Large intestine (tissue), 3 donors: ENCODE results near the gene TIMM23B. TPM values are rescaled to one million over a fixed set of nuclear protein-coding genes. Genes with fewer than 3 reads are reported as not detected.
"Not testable (repeated sequence)": the region's sequence is repeated elsewhere in the genome, so short reads cannot be mapped to it uniquely, and the experiment has no call there.

ENCODE experiments used
- DNase-seq, 2 donors: peaks; one replicate each; pipeline versions ENCODE4 v3.0.0 to v3.0.0-alpha.2; 2013
- H3K27ac ChIP-seq: one replicate; pipeline ENCODE4 v1.5.1; 2013; ENCODE audit warnings: low read length
- H3K27me3 ChIP-seq: 2 replicates; pipeline ENCODE4 v1.6.1; 2013; ENCODE audit warnings: low read length; ENCODE audit not compliant: control insufficient read depth, insufficient read depth
- H3K36me3 ChIP-seq: 2 replicates; pipeline ENCODE4 v1.6.1; 2013; ENCODE audit warnings: low read length; ENCODE audit not compliant: control insufficient read depth, insufficient read depth
- H3K4me1 ChIP-seq: one replicate; pipeline ENCODE4 v1.6.1; 2013; ENCODE audit warnings: low read length; ENCODE audit not compliant: control insufficient read depth, insufficient read depth
- H3K4me3 ChIP-seq: one replicate; pipeline ENCODE4 v1.5.1; 2013; ENCODE audit warnings: low read length
- H3K9me3 ChIP-seq: one replicate; pipeline ENCODE4 v1.6.1; 2013; ENCODE audit warnings: mild to moderate bottlenecking, low read depth, low read length, moderate library complexity; ENCODE audit not compliant: control insufficient read depth
- WGBS: methylation state at CpG from one replicate; pipeline ENCODE4 v1.1.5; 2013; ENCODE audit warnings: low lambda C conversion rate; ENCODE audit not compliant: insufficient coverage; 5-methylcytosine and 5-hydroxymethylcytosine counted together
- polyA plus RNA-seq: library from polyadenylated mRNA; unstranded; fragments of 120-200 nt; gene quantifications from one replicate; pipeline ENCODE4 v1.2.1, GENCODE V29; 2013

The TIMM23B gene
- polyA plus RNA-seq, 1 donor: 18.0 TPM

- H3K27me3 ChIP-seq, H3K4me1 ChIP-seq, DNase-seq, H3K9me3 ChIP-seq, H3K4me3 ChIP-seq, H3K36me3 ChIP-seq, H3K27ac ChIP-seq: not testable (repeated sequence)
- no CpG with 5 or more reads among the region's 3 CpGs for WGBS
These were observed 35.9 kb downstream of the TIMM23B start for GRCh38 chr10:49977756-49978155.

- H3K4me3 ChIP-seq, H3K9me3 ChIP-seq, H3K36me3 ChIP-seq, H3K27me3 ChIP-seq, H3K4me1 ChIP-seq, H3K27ac ChIP-seq: not testable (repeated sequence)
- peak in 1 of 2 donors; percentile 1 for DNase-seq
- WGBS: no CpG with 5 or more reads among the region's 3 CpGs
These were observed 45.4 kb downstream of the TIMM23B start for GRCh38 chr10:49987207-49987606.

- H3K9me3 ChIP-seq, H3K4me1 ChIP-seq: not testable (repeated sequence)
- no CpG with 5 or more reads among the region's 18 CpGs for WGBS
These were observed 46.5 kb downstream of the TIMM23B start, which contains the start of gene AGAP6 for GRCh38 chr10:49988376-49988775. AGAP6 (plus strand) TSS chr10:49988406; CDS start chr10:49988716, 310 bp downstream.

GRCh38 chr10:49995321-49995720 lies 53.5 kb downstream of the TIMM23B start:
- no CpG with 5 or more reads among the region's 5 CpGs for WGBS
- not testable (repeated sequence) for H3K27me3 ChIP-seq, H3K4me3 ChIP-seq, DNase-seq, H3K27ac ChIP-seq, H3K36me3 ChIP-seq, H3K9me3 ChIP-seq, H3K4me1 ChIP-seq

More at GRCh38 chr10:49988376-49988775, 46.5 kb downstream of the TIMM23B start, which contains the start of gene AGAP6:
- not testable (repeated sequence) for H3K27ac ChIP-seq, H3K4me3 ChIP-seq, H3K27me3 ChIP-seq, DNase-seq, H3K36me3 ChIP-seq

GRCh38 chr10:50014024-50014423 lies 72.2 kb downstream of the TIMM23B start:
- H3K9me3 ChIP-seq, H3K4me3 ChIP-seq, H3K4me1 ChIP-seq, DNase-seq, H3K27ac ChIP-seq, H3K36me3 ChIP-seq, H3K27me3 ChIP-seq: not testable (repeated sequence)
- WGBS: no CpG with 5 or more reads among the region's 7 CpGs

GRCh38 chr10:50015596-50016220 lies 73.9 kb downstream of the TIMM23B start:
- no CpG with 5 or more reads among the region's 9 CpGs for WGBS
- not testable (repeated sequence) for H3K9me3 ChIP-seq, H3K36me3 ChIP-seq

GRCh38 chr10:50016926-50017325 lies 75.1 kb downstream of the TIMM23B start:
- not testable (repeated sequence) for H3K9me3 ChIP-seq, H3K4me1 ChIP-seq, H3K27ac ChIP-seq, DNase-seq, H3K27me3 ChIP-seq, H3K36me3 ChIP-seq, H3K4me3 ChIP-seq
- WGBS: no CpG with 5 or more reads among the region's 5 CpGs

More at GRCh38 chr10:50015596-50016220, 73.9 kb downstream of the TIMM23B start:
- not testable (repeated sequence) for H3K27me3 ChIP-seq, H3K4me1 ChIP-seq, DNase-seq, H3K4me3 ChIP-seq, H3K27ac ChIP-seq

GRCh38 chr10:50017646-50018045 lies 75.8 kb downstream of the TIMM23B start:
- H3K36me3 ChIP-seq, H3K27ac ChIP-seq, H3K4me1 ChIP-seq, H3K4me3 ChIP-seq, DNase-seq, H3K27me3 ChIP-seq, H3K9me3 ChIP-seq: not testable (repeated sequence)
- WGBS: no CpG with 5 or more reads among the region's 5 CpGs

- DNase-seq, H3K27ac ChIP-seq, H3K4me3 ChIP-seq, H3K9me3 ChIP-seq, H3K27me3 ChIP-seq, H3K4me1 ChIP-seq, H3K36me3 ChIP-seq: not testable (repeated sequence)
- WGBS: no CpG with 5 or more reads among the region's 3 CpGs
These were observed 77.4 kb downstream of the TIMM23B start for GRCh38 chr10:50019279-50019678.

- not testable (repeated sequence) for H3K4me1 ChIP-seq, H3K27ac ChIP-seq, DNase-seq, H3K36me3 ChIP-seq, H3K4me3 ChIP-seq, H3K9me3 ChIP-seq
- peaks cover 17% of the 10 kb centered on the region for H3K27me3 ChIP-seq
- no CpG with 5 or more reads among the region's 13 CpGs for WGBS
These were observed 78.7 kb downstream of the TIMM23B start for GRCh38 chr10:50020451-50021024.

GRCh38 chr10:50021646-50022045 lies 79.8 kb downstream of the TIMM23B start:
- no peaks in the 10 kb centered on the region for H3K9me3 ChIP-seq
- H3K27ac ChIP-seq: no peak overlapping the region
- H3K36me3 ChIP-seq: no peaks in the 10 kb centered on the region
- peaks cover 28% of the 10 kb centered on the region for H3K27me3 ChIP-seq
- no peak overlapping the region for H3K4me3 ChIP-seq
- DNase-seq: no peak
- H3K4me1 ChIP-seq: no peaks in the 10 kb centered on the region
- no CpG with 5 or more reads among the region's 3 CpGs for WGBS
